ENCODE measurements around the gene S100A13. TPM values are rescaled to one million over a fixed set of nuclear protein-coding genes. Genes with fewer than 3 reads are reported as not detected.

The S100A13 gene
- total and polyA plus RNA-seq, 9 of the 15 experiments (the other 6 are each of a cell fraction or from before 2014, with no cell fraction given), result 41.9 to 129 (median 58.0) TPM

DNA sequence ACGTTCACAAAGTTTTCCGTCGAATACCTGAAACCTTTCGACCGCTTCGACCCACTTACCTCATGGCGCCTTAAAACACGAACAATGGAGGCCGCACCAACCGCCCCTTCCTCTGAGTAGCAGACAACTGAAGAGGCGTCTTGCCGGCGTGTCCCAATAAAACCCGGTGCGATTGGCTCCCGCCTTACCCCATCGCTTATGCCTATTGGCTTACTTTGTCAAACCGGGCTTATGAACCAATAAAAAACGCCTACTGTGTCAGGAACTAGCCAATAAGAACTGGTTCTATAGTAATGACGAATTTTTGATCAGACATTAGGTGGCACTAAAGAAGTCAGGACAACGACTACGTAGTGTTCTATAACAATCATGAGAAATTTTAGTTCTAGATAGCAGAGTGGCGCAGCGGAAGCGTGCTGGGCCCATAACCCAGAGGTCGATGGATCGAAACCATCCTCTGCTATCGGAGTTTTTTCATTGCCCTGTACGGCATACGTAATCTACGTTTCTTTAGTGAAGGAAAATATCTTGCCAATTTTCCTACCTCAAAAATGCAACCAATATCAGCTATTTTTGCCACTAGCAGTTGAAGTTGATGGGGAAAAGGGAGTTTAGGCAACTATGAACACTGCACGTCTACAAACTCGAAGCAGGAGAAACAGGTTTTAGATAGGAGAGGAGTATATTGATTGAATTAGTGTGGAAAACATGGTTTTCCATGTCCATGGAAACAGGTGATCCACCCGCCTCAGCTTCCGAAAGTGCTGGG, 43.7 kb upstream of the S100A13 start, which contains the start of gene ILF2 (continued):
- TF ChIP-seq FOXJ3 (CRISPR knock-in tag; IDR thresholded peaks at IDR 0.05) (no peak), MAFK (IDR thresholded peaks at IDR 0.05; ENCODE audit: low read length) (0 out of 2 replicates have a peak, but pooled peaks have one; percentile 21), BACH1 (tag; IDR thresholded peaks at IDR 0.05) (peak; percentile 93), HMG20A (CRISPR knock-in tag; conservative IDR thresholded peaks at IDR 0.05) (no peak), FOXA1 (IDR thresholded peaks at IDR 0.05; ENCODE audit: borderline replicate concordance) (no peak), ZNF324 (CRISPR knock-in tag; IDR thresholded peaks at IDR 0.05) (no peak), SAP30 (IDR thresholded peaks at IDR 0.05; ENCODE audit: borderline replicate concordance, insufficient read depth, low read depth, low read length, poor library complexity, severe bottlenecking) (no peak), HCFC1 (IDR thresholded peaks at IDR 0.05; ENCODE audit: low read depth, low read length) (peak; percentile 53; the same call in 1 of the 2 replicates), BRCA1 (IDR thresholded peaks at IDR 0.05) (no peak), BRCA1 (CRISPR knock-in tag; IDR thresholded peaks at IDR 0.05) (no peak), CBX3 (IDR thresholded peaks at IDR 0.05; ENCODE audit: borderline replicate concordance in 1 of 2, low read length in 2 of 2) (peak in 1 of 2 experiments; percentile 51; a peak in 2 of 3 replicates), NEUROD1 (IDR thresholded peaks at IDR 0.05; ENCODE audit: borderline replicate concordance, low read depth, low read length, partially characterized antibody) (peak; percentile 91), GATAD2B (IDR thresholded peaks at IDR 0.05; ENCODE audit: borderline replicate concordance) (peak; percentile 77; the same call in 1 of the 2 replicates), RBFOX2 (IDR thresholded peaks at IDR 0.05; ENCODE audit: low read depth, low read length) (peak; percentile 87)
- TF ChIP-seq, protein P1, sequence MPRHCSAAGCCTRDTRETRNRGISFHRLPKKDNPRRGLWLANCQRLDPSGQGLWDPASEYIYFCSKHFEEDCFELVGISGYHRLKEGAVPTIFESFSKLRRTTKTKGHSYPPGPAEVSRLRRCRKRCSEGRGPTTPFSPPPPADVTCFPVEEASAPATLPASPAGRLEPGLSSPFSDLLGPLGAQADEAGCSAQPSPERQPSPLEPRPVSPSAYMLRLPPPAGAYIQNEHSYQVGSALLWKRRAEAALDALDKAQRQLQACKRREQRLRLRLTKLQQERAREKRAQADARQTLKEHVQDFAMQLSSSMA (CRISPR knock-in tag; IDR thresholded peaks at IDR 0.05), result 0 out of 2 replicates have a peak, but pooled peaks have one; percentile 62
- TF ChIP-seq, protein P2, sequence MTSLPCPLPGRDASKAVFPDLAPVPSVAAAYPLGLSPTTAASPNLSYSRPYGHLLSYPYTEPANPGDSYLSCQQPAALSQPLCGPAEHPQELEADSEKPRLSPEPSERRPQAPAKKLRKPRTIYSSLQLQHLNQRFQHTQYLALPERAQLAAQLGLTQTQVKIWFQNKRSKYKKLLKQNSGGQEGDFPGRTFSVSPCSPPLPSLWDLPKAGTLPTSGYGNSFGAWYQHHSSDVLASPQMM (CRISPR knock-in tag; IDR thresholded peaks at IDR 0.05), result no peak
- TF ChIP-seq, protein P3, sequence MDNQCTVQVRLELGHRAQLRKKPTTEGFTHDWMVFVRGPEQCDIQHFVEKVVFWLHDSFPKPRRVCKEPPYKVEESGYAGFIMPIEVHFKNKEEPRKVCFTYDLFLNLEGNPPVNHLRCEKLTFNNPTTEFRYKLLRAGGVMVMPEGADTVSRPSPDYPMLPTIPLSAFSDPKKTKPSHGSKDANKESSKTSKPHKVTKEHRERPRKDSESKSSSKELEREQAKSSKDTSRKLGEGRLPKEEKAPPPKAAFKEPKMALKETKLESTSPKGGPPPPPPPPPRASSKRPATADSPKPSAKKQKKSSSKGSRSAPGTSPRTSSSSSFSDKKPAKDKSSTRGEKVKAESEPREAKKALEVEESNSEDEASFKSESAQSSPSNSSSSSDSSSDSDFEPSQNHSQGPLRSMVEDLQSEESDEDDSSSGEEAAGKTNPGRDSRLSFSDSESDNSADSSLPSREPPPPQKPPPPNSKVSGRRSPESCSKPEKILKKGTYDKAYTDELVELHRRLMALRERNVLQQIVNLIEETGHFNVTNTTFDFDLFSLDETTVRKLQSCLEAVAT (IDR thresholded peaks at IDR 0.05), result peak; percentile 16 to 77; a peak in 1 of 4 replicates
- TF ChIP-seq, protein P4, sequence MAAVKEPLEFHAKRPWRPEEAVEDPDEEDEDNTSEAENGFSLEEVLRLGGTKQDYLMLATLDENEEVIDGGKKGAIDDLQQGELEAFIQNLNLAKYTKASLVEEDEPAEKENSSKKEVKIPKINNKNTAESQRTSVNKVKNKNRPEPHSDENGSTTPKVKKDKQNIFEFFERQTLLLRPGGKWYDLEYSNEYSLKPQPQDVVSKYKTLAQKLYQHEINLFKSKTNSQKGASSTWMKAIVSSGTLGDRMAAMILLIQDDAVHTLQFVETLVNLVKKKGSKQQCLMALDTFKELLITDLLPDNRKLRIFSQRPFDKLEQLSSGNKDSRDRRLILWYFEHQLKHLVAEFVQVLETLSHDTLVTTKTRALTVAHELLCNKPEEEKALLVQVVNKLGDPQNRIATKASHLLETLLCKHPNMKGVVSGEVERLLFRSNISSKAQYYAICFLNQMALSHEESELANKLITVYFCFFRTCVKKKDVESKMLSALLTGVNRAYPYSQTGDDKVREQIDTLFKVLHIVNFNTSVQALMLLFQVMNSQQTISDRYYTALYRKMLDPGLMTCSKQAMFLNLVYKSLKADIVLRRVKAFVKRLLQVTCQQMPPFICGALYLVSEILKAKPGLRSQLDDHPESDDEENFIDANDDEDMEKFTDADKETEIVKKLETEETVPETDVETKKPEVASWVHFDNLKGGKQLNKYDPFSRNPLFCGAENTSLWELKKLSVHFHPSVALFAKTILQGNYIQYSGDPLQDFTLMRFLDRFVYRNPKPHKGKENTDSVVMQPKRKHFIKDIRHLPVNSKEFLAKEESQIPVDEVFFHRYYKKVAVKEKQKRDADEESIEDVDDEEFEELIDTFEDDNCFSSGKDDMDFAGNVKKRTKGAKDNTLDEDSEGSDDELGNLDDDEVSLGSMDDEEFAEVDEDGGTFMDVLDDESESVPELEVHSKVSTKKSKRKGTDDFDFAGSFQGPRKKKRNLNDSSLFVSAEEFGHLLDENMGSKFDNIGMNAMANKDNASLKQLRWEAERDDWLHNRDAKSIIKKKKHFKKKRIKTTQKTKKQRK (IDR thresholded peaks at IDR 0.05; ENCODE audit: borderline replicate concordance, low read depth, low read length), result no peak
- TF ChIP-seq, protein P5, sequence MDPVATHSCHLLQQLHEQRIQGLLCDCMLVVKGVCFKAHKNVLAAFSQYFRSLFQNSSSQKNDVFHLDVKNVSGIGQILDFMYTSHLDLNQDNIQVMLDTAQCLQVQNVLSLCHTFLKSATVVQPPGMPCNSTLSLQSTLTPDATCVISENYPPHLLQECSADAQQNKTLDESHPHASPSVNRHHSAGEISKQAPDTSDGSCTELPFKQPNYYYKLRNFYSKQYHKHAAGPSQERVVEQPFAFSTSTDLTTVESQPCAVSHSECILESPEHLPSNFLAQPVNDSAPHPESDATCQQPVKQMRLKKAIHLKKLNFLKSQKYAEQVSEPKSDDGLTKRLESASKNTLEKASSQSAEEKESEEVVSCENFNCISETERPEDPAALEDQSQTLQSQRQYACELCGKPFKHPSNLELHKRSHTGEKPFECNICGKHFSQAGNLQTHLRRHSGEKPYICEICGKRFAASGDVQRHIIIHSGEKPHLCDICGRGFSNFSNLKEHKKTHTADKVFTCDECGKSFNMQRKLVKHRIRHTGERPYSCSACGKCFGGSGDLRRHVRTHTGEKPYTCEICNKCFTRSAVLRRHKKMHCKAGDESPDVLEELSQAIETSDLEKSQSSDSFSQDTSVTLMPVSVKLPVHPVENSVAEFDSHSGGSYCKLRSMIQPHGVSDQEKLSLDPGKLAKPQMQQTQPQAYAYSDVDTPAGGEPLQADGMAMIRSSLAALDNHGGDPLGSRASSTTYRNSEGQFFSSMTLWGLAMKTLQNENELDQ (CRISPR knock-in tag; IDR thresholded peaks at IDR 0.05; ENCODE audit: borderline replicate concordance), result 0 out of 2 replicates have a peak, but pooled peaks have one; percentile 39

Measured in K562 (cell line).